Activated CD8-positive, alpha-beta memory T cell treated with anti-CD3 and anti-CD28 coated beads, Interleukin-2, amount 50 U/mL, for 1 hour (primary cell): Measurements from ENCODE around the gene GABRB1.
"Not testable (repeated sequence)": the region's sequence is repeated elsewhere in the genome, so short reads cannot be mapped to it uniquely, and the experiment has no call there.

Experiments
- DNase-seq: peaks from one replicate; pipeline ENCODE4 v3.0.0-alpha.2; 2020; ENCODE audit errors: extremely low read depth

The GABRB1 gene

GRCh38 chr4:47290873-47291272 lies 259.5 kb downstream of the GABRB1 start:
- DNase-seq: not testable (repeated sequence)

DNA sequence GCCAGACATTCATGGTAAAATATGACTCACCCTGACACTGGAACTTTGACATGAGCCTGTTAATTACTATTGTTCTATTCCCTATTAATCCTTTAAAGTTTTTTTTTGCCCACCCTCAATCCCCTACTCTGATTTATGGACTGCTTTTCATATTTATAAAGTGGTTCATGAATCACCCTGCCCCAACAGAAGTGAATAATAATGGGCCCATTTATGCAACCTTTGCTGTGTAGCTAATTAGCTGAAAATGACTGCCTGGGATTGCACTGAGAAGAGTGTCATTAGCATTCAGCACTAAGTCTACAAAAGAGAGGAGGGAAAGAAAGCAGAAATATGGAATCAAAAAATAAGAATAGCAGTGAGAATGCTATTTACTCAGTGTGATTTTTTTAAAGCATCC lies 277.8 kb downstream of the GABRB1 start:
- no peak for DNase-seq

- no peak for DNase-seq
Observed at GRCh38 chr4:47312170-47312569, 280.8 kb downstream of the GABRB1 start.

- no peak for DNase-seq
Observed at GRCh38 chr4:47313384-47313783, 282.0 kb downstream of the GABRB1 start.

DNA sequence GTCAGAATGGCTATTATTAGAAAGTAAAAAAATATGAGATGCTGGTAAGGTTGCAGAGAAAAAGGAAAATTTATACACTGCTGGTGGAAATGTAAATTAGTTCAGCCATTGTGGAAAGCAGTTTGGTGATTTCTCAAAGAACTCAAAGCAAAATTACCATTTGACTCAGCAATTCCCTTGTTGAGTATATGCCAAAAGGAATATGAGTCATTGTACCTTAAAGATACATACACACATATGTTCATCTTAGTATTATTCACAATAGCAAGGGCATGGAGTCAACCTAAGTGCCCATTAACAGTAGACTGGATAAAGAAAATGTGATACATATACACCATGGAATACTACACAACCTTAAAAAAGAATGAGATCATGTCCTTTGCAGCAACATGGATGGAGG lies 284.0 kb downstream of the GABRB1 start:
- DNase-seq: no peak

DNA sequence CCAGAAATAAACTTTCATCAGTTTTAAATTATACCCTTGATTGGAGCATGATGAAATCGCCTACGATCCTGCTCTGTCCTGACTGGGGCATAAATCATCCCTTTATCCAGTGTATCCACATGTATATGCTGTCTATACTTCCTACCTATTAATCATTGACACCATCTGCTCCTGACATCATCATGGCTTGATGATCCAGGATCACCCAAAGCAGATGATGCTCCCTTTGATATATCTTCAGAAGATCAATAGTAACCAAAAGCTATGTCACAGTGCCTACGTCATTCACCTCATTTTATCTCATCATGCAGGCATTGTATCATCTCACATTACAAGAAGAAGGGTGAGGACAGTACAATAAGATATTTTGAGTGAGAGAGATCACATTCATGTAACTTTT lies 294.7 kb downstream of the GABRB1 start:
- no peak for DNase-seq

DNA sequence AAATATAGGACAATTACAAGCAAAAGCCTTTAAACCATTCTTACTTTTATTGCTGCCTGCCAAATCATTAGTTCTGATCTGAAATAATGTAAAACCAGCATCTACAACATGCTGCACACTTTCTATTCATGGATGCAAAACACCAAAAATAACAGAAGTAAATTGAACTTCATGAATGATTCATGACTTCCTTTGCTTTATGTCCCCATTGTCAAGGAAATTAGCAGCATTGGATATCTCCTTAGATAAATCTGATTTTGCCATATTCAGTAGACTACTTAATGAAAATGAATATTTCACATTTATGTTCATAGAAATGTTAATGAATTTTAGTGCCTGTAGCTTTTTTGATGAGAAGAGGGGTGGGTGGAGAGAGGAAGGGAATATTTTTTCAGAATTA lies 299.5 kb downstream of the GABRB1 start:
- DNase-seq: no peak

- DNase-seq: no peak
Observed at GRCh38 chr4:47334652-47335051, 303.3 kb downstream of the GABRB1 start.

DNA sequence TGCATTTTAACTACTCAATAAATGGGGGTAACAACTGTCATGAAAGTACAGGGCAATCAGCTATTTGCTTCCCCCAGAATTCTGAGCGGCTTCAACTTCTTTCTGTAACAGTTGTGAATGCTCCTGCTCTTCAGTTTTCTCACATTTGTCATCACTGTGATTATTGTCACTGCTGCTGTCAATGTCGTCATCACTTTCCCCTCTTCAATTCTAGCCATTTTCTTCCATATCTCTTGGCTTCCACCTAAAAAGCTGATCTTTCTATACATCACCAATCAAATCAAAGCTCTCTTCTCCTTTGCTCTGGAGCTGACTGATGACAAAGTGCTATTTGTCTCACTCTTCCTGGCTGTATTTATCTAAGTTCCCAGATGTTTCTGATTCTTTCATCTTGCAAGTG lies 306.5 kb downstream of the GABRB1 start:
- no peak for DNase-seq

DNA sequence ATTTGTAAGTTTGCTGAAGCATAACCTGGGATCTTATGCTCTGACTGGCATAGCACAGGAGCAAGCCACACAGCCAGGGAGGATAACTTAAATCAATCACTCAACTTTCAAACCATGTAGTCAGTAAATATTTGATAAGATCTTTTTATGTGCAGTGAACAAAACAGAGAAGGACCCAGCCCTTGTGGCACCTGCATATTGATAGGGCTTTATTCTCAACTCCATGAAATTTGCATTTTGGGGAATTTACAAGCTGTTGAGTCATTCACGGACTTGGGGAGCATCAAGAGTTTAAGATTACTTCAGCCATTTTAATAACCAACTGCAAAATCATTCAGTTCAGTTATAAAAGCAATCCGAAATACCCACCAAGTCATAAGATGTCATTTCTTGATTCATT lies 309.5 kb downstream of the GABRB1 start:
- no peak for DNase-seq

DNA sequence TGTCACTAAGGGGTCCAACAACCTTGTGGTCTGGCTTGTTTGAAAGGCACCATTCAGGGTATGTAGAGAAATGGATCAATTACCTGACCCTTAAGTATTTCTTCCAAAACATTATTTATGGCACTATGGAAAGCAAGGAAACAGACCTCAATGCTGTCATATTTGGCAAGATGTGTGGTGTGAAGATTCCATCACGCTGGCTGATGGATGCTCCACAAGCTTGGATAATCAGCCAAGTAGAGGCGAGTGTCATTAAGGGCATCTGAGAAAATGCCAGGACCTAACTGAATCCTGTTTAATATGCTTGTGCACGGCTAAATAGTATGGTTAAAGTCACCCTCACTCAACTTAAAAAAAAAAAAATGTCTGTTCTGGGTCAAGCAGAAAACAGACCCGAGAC lies 311.4 kb downstream of the GABRB1 start:
- DNase-seq: no peak

DNA sequence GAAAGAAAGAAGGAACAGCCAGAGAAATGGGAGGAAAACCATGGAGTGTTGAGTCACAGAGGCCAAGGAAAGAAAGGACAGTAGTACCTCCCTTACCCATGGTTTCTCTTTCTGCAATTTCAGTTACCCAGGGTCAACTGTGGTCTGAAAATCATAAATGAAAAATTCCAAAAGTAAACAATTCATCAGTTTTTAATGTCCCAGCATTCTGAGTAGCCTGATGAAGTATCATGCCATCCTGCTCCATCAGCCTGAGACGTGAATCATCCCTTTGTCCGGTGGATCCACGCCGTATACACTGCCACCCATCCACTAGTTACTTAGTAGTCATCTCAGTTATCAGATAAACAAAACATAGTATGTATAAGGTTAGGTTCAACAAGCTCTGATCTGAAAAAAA lies 318.0 kb downstream of the GABRB1 start:
- no peak for DNase-seq

- DNase-seq: no peak
Observed at GRCh38 chr4:47355568-47355967, 324.2 kb downstream of the GABRB1 start.

GRCh38 chr4:47359891-47360290 lies 328.5 kb downstream of the GABRB1 start:
- DNase-seq: no peak

- DNase-seq: no peak
Observed at GRCh38 chr4:47367761-47368160, 336.4 kb downstream of the GABRB1 start.

DNA sequence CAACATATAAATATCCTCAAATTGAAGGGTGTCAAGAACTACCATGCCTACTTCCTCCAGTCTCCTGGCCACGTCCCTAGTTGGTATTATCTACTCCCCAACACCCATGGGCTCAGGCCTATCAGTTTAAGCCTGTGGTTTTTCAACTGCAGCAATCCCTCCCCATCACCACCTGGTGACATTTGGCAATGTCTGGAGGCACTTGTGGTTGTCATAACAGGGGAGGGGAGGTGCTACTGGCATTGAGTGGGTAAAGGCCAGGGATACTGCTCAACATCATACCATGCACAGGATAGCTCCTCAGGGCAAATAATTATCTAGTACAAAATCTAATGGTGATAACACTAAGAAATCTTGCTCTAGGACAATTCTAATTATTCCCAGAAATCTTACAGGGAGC lies 336.8 kb downstream of the GABRB1 start:
- no peak for DNase-seq

DNA sequence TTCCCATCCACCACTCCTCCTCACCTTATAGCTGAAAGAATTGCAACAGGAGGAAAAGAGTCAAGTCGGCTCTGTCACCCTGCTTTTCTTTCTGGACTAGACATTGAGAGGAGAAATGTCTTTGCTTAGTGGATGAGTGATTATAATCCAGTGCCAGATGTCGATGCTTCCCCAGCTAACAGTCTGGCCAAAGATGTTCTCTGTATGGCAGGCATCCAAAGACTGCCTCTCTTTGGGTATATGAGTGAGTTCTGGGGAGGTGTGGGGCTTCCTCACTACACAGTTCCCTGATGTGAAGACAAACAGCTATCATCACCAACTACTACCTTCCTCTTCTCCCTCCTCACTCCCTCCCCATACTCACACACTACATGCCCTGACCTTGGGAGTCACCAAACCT lies 341.2 kb downstream of the GABRB1 start:
- DNase-seq: no peak

DNA sequence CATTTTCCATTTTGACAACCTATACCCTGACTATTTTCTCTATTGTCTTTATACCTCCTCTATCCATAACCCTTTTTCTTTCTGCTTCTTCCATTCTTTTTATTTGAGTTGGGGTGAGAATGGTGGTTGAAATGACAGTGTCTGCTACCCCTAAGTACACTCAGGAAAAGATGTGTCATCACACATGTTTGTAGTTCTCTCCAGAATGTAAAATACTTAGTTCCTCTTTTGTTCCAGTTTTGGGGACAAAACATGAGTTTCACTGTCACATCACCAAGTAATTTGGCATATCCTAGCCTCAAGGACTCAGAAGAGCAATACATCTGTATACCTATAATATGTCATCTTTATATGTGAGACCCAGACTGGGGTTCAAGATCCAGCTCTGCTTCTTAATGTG lies 341.8 kb downstream of the GABRB1 start:
- no peak for DNase-seq

DNA sequence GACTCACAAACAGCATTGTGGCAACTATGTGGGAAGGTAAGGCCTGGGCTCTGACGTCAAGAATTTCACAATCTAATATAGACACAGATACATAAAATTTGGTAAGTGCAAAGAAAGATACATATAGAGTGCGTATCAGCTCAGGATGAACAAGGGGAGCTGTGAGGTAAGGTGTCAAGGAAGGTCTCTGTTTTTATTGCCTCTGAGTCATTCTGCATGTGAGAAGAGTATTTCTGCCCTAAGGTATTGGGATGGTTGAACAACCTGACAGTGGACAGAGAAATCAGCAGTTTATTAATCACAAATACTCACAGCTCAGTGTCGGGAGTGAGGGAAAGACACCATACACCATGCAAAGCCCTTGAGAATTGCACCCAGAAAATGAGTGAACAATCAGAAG lies 342.3 kb downstream of the GABRB1 start:
- no peak for DNase-seq

DNA sequence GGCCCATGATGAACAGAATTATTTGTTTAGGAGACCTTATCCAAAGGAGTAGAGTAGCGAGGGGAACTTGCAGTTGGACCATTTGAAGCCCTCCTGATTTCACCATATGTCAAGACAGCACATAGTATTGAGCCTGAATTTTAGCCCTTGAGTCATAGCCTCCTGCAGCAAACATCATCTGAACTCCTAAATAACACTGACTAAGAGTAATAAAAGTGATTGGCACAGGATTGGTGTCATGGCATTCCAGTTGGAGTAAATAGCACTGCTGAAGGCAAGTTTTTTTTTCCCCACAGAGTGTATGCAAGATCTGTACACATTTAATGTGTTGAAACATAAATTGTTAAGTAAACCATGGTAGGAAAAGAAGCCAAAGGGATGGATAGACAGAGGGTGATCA lies 343.1 kb downstream of the GABRB1 start:
- no peak for DNase-seq

DNA sequence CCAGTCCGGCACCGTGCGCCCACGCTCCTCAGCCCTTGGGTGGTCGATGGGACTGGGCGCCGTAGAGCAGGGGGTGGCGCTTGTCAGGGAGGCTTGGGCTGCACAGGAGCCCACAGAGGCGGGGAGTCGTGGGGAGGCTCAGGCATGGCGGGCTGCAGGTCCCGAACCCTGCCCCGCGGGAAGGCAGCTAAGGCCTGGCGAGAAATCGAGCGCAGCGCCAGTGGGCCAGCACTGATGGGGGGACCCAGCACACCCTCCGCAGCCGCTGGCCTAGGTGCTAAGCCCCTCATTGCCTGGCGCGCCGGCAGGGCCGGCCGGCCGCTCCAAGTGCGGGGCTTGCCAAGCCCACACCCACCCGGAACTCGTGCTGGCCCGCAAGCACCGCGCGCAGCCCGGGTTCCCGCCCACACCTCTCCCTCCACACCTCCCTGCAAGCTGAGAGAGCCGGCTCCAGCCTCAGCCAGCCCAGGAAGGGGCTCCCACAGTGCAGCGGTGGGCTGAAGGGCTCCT lies 346.7 kb downstream of the GABRB1 start:
- DNase-seq: not testable (repeated sequence)

DNA sequence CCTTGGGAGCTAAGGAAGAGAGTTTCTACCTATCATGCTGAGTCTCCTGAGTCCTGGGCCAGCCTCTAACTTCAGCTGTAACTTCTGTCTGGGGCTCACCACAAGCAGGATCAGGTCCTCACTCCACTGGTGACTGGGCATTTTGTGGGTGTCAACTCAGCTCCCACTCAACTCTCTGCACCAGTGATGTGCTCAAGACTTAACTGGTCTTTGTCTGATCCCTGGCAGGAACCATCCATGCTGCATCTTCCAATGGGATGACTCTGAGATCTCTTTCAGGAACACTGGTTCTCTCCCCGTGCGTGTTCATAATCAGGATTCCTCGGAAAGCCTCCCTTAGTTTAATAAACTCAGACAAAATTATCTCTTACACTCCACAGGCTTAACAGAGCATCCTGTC lies 349.8 kb downstream of the GABRB1 start:
- no peak for DNase-seq

DNA sequence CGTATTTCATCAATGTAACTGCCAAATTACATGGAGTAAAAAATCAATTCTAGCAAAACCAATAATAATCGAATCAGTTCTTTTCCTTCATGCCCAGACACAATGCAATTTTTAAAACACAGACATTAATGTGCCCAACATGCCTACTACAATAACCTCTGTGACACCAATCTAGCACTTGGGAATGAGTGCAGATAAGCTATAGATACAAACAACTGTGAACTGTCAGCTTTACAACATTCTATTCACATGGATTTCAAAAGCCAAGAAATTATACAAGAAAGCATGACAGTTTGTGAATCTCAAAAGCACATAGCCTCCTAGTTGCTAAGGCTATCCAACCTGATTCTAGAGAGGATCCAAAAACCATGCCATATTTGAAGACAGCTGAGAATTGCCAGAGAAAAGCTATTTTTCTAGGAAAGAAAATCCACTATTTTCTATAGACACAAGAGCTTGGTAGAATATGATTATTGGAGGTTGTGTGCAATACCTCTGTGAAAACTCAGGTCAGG lies 351.5 kb downstream of the GABRB1 start:
- no peak for DNase-seq

DNA sequence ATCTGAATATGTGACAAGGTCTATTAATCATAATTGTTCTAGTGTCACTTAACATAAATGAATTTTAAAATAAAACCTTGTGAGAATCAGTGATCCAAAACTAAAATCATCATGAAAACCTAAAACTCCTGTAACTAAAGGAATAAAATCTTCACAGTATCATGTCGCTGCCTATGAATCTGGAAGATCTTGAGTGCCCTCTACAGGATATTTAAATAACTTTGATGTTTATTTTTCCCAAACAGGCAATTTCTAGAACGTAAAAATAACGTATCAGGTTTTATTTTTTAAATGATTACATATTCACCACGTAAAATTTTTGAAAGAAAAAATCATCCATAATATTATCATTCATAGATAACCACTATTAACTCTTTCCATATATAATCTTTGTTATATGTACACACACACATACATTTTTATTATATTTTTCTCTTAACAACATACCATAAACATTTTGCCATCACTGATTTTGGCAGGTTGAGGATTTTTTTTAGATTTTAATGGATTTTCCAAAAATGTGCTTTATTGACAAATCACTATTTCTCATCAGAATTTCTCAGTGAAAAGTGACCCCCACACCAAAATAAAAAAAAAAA lies 352.6 kb downstream of the GABRB1 start:
- no peak for DNase-seq
